WTC11 (cell line): Measurements from ENCODE around the gene GLT1D1.
"Not testable (repeated sequence)": the region's sequence is repeated elsewhere in the genome, so short reads cannot be mapped to it uniquely, and the experiment has no call there.

ENCODE experiments used
- ATF1 ChIP-seq: sonication (generic); formaldehyde crosslinking; IDR thresholded peaks from 2 replicates; pipeline ENCODE4 v1.8.1; 2023; ENCODE audit warnings: mild to moderate bottlenecking, moderate library complexity, missing genetic modification reagents
- ATF3 ChIP-seq: sonication (generic); formaldehyde crosslinking; conservative IDR thresholded peaks from 2 replicates; pipeline ENCODE4 v1.8.1; 2022; ENCODE audit warnings: mild to moderate bottlenecking, missing genetic modification reagents
- CBFB ChIP-seq: sonication (generic); formaldehyde crosslinking; IDR thresholded peaks from 2 replicates; pipeline ENCODE4 v1.8.1; 2022; ENCODE audit warnings: mild to moderate bottlenecking, low read depth, missing genetic modification reagents
- CREB1 ChIP-seq: sonication (generic); formaldehyde crosslinking; IDR thresholded peaks from 2 replicates; pipeline ENCODE4 v1.8.0; 2023; ENCODE audit warnings: mild to moderate bottlenecking, missing genetic modification reagents
- FOXP1 ChIP-seq: sonication (generic); formaldehyde crosslinking; IDR thresholded peaks from 2 replicates; pipeline ENCODE4 v1.8.0; 2022; ENCODE audit warnings: missing genetic modification reagents, mild to moderate bottlenecking, moderate library complexity, borderline replicate concordance
- HMGXB4 ChIP-seq: sonication (generic); formaldehyde crosslinking; IDR thresholded peaks from 2 replicates; pipeline ENCODE4 v1.8.1; 2023; ENCODE audit warnings: mild to moderate bottlenecking, moderate library complexity, missing genetic modification reagents
- JUN ChIP-seq: sonication (generic); formaldehyde crosslinking; IDR thresholded peaks from 2 replicates; pipeline ENCODE4 v1.8.0; 2023; ENCODE audit warnings: mild to moderate bottlenecking, missing genetic modification reagents
- NFE2L1 ChIP-seq: sonication (generic); formaldehyde crosslinking; IDR thresholded peaks from 2 replicates; pipeline ENCODE4 v1.8.1; 2023; ENCODE audit warnings: missing genetic modification reagents
- SOX15 ChIP-seq: fragments of 250-450 bp; sonication (Bioruptor Pico); IDR thresholded peaks from 2 replicates; pipeline ENCODE4 v1.9.0; 2021; ENCODE audit warnings: mild to moderate bottlenecking
- TEAD1 ChIP-seq: sonication (generic); formaldehyde crosslinking; IDR thresholded peaks from 2 replicates; pipeline ENCODE4 v1.8.0; 2022; ENCODE audit warnings: mild to moderate bottlenecking, missing genetic modification reagents
- TF ChIP-seq, protein P1 (sequence below): fragments of 200-600 bp; IDR thresholded peaks from 2 replicates; pipeline ENCODE4 v1.8.0; 2022; ENCODE audit warnings: antibody characterized with exemption
- TF ChIP-seq, protein P2 (sequence below): sonication (generic); formaldehyde crosslinking; IDR thresholded peaks from 2 replicates; pipeline ENCODE4 v1.8.1; 2022; ENCODE audit warnings: mild to moderate bottlenecking, missing genetic modification reagents, moderate library complexity, borderline replicate concordance
- TF ChIP-seq, protein P3 (sequence below): sonication (generic); formaldehyde crosslinking; IDR thresholded peaks from 2 replicates; pipeline ENCODE4 v1.8.1; 2023; ENCODE audit warnings: mild to moderate bottlenecking, missing genetic modification reagents, moderate library complexity

DNA sequence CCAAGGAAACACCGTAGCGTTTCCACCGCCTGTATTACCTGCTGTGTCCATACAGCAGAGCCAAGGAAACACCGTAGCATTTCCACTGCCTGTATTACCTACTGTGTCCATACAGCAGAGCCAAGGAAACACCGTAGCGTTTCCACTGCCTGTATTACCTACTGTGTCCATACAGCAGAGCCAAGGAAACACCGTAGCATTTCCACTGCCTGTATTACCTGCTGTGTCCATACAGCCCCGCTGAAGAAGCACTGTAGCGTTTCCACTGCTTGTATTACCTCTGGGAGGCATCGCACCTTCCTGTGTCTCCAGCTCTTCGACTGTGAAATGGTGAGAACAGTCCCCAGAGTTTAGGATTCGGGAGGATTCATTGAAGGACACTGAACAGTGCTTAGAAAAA, 13.4 kb upstream of the GLT1D1 start:
- TF ChIP-seq, protein P1, sequence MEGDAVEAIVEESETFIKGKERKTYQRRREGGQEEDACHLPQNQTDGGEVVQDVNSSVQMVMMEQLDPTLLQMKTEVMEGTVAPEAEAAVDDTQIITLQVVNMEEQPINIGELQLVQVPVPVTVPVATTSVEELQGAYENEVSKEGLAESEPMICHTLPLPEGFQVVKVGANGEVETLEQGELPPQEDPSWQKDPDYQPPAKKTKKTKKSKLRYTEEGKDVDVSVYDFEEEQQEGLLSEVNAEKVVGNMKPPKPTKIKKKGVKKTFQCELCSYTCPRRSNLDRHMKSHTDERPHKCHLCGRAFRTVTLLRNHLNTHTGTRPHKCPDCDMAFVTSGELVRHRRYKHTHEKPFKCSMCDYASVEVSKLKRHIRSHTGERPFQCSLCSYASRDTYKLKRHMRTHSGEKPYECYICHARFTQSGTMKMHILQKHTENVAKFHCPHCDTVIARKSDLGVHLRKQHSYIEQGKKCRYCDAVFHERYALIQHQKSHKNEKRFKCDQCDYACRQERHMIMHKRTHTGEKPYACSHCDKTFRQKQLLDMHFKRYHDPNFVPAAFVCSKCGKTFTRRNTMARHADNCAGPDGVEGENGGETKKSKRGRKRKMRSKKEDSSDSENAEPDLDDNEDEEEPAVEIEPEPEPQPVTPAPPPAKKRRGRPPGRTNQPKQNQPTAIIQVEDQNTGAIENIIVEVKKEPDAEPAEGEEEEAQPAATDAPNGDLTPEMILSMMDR = not testable (repeated sequence)
- not testable (repeated sequence) for TF ChIP-seq JUN; ATF1 (CRISPR knock-in tag); SOX15 (CRISPR knock-in tag); CREB1; CBFB (CRISPR knock-in tag); FOXP1 (CRISPR knock-in tag); ATF3 (CRISPR knock-in tag); NFE2L1 (CRISPR knock-in tag); HMGXB4; TEAD1 (CRISPR knock-in tag)
- TF ChIP-seq, protein P2, sequence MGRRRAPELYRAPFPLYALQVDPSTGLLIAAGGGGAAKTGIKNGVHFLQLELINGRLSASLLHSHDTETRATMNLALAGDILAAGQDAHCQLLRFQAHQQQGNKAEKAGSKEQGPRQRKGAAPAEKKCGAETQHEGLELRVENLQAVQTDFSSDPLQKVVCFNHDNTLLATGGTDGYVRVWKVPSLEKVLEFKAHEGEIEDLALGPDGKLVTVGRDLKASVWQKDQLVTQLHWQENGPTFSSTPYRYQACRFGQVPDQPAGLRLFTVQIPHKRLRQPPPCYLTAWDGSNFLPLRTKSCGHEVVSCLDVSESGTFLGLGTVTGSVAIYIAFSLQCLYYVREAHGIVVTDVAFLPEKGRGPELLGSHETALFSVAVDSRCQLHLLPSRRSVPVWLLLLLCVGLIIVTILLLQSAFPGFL (CRISPR knock-in tag) = not testable (repeated sequence)
- TF ChIP-seq, protein P3, sequence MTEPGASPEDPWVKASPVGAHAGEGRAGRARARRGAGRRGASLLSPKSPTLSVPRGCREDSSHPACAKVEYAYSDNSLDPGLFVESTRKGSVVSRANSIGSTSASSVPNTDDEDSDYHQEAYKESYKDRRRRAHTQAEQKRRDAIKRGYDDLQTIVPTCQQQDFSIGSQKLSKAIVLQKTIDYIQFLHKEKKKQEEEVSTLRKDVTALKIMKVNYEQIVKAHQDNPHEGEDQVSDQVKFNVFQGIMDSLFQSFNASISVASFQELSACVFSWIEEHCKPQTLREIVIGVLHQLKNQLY (CRISPR knock-in tag) = not testable (repeated sequence)
